NCI-H82 treated with DMSO at 0.1 percent for 48 hours (cell line): Measurements from ENCODE around the gene CT45A9.
"Not testable (repeated sequence)": the region's sequence is repeated elsewhere in the genome, so short reads cannot be mapped to it uniquely, and the experiment has no call there.

Source experiments
- DNase-seq: peaks from one replicate; lab custom pipeline; 2025; ENCODE audit not compliant: unreplicated experiment; lab: John Stamatoyannopoulos, UW

Gene CT45A9

DNA sequence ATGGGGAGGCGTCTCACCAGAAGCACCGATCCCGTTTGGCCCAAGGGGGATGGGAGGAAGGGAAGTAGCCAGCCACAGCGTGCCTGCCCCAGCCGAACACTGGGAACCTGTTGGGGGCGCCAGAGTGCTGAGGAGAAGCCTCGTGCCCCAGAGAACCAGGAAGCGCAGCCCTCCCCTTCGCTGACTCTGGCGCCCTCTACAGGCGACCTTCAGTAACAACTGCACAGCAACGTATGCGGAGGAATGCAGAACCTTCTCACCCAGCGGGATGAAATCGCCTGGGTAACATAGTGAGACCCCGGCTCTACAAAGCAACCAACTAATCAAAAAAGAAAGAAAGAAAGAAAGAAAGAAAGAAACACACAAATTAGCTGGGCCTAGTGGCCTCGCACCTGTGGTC lies at the start of gene CT45A9:
CT45A9 (minus strand) TSS at position 101 of the 400 bp plus-strand sequence. CDS start 3,751 bp downstream, outside the sequence.
- not testable (repeated sequence) for DNase-seq

DNA sequence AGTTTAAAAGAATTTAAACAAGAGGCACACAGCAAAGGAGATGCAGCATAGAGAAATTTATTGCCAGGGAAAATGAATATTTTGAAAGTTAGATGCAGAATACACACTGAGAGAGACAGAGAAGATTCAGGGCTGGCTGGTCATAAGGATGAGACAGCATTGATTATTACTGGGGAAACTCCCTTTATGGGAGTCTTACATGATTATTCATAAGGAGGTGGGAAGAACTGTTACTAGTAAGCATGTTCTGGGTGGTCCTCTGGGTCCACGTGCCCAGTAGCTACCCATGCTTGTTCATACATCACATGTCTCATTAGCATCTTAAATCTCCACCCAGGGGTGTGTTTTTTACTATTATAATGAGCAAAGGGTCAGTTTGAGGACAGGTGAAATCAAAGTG lies 48.9 kb upstream of the CT45A9 start:
- not testable (repeated sequence) for DNase-seq

DNA sequence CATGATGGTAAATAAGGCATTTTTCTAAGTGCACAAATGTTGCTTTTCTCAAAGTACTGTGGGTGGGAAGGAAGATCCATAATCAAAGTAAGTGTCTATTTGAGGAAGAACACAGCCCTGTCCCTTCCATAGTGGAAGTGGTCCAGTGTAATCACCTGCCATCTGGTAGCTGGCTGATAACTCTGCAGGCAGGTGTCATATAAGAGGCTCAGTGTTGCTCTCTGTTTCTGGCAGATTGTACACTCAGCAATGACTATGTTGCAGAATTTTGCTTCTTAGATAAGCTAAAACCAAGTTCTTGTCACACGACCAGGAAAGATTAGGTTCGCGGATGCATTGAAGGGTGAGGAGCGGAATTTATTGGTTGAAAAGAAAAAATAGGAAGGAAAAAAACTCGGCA lies 42.8 kb upstream of the CT45A9 start:
- no peak for DNase-seq

- DNase-seq: no peak
Measured at GRCh38 chrX:135910251-135910650, 38.6 kb upstream of the CT45A9 start.

DNA sequence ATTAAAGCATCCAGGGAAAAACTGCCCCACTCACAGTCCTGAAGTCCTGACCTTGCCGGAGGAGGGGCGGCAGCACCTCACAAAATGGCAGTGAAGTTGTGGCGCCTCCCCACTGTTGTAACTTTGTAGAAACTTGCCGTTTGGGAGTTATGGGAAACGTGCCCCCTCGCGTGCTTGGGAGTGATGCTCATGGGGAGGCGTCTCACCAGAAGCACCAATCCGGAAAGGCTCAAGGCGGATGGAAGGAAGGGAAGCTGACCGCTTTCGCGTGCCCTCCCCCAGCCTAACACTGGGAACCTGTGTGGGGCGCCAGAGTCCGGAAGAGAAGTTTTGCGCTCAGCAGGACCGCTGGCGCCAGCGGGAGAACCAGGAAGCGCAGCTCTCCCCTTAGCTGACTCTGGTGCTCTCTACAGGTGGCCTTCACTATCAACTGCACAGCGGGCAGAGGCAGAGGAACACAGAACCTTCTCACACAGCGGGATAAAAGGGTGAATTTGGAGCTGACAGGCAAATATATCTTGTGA lies 21.7 kb upstream of the CT45A9 start, which contains the start of the genes CT45A10 and SAGE1:
CT45A10 (minus strand) TSS at position 151 of the 524 bp plus-strand sequence. CDS start 8,100 bp downstream, outside the sequence.
SAGE1 (plus strand) TSS at position 423 of the 524 bp plus-strand sequence. CDS start 2,527 bp downstream, outside the sequence.
- DNase-seq: no peak

- DNase-seq: no peak
Measured at GRCh38 chrX:135892781-135893180, 21.2 kb upstream of the CT45A9 start.

DNA sequence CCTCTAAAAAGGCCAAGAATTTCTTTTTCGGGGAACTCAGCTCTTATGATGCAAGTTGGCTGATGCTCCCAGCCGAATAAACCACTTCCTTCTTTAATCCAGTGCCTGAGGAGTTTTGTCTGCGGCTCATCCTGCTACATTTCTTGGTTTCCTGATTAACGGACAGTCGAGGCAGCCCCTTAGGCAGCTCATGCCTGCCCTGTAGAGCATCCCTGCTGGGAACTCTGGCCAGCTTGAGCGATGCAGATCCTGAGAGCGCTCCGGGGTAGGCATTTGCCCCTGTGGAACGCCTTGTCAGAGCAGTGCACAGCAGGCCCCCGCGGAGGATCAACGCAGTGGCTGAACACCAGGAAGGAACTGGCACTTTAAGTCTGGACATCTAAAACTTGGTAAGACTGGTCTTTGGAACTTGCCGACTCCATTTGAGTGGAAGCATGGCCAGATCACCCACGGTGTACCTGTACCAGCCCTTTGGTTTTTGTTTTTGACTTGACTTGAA lies 18.5 kb upstream of the CT45A9 start:
- no peak for DNase-seq

- not testable (repeated sequence) for DNase-seq
Measured at GRCh38 chrX:135888976-135889375, 17.4 kb upstream of the CT45A9 start.

DNA sequence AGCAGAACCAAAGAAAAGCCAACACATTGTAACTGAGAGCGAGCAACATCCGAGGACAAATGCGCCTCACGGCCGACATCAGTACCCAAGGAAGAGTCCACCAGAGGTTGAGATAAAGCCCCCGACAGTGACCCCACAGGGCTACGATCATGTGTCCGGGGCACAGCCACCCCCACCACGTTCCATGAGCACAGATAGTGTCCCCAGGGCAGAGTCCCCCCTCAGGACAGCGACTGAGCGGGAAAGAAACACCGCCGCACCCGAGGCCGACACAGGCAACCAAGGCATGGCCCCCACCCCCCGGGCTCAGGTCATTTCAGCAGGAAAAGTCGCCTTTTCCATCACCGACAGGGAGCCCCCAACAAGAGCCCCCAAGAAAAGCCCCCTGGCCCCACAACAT lies 16.6 kb upstream of the CT45A9 start:
- not testable (repeated sequence) for DNase-seq

DNA sequence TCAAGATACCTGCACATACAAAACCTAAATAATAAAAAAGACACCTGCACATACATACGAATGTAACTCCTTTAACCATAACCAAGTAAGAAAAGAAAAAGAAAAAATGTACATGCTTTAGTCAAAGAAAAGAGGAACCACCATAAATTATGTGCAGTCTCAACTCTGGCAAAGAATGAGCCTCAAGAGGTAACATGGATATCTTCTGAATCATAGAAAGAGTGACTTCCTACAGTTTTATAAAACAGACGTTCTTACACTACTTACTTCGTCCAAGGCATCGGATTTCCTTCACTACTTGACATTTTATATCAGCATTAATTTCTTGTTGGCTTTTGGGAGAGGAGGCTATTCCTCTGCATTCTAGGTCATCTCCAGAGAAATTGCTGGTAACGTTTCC lies 11.1 kb upstream of the CT45A9 start:
- not testable (repeated sequence) for DNase-seq

DNA sequence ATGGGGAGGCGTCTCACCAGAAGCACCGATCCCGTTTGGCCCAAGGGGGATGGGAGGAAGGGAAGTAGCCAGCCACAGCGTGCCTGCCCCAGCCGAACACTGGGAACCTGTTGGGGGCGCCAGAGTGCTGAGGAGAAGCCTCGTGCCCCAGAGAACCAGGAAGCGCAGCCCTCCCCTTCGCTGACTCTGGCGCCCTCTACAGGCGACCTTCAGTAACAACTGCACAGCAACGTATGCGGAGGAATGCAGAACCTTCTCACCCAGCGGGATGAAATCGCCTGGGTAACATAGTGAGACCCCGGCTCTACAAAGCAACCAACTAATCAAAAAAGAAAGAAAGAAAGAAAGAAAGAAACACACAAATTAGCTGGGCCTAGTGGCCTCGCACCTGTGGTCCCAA lies 17.2 kb downstream of the CT45A9 start, which contains the start of gene CT45A8:
CT45A8 (minus strand) TSS at position 101 of the 400 bp plus-strand sequence. CDS start 3,755 bp downstream, outside the sequence.
- DNase-seq: not testable (repeated sequence)

- not testable (repeated sequence) for DNase-seq
Measured at GRCh38 chrX:135837180-135837579, 34.4 kb downstream of the CT45A9 start, which contains the start of gene CT45A7. CT45A7 (minus strand) TSS chrX:135837280; CDS start chrX:135833533, 3,747 bp downstream.

DNA sequence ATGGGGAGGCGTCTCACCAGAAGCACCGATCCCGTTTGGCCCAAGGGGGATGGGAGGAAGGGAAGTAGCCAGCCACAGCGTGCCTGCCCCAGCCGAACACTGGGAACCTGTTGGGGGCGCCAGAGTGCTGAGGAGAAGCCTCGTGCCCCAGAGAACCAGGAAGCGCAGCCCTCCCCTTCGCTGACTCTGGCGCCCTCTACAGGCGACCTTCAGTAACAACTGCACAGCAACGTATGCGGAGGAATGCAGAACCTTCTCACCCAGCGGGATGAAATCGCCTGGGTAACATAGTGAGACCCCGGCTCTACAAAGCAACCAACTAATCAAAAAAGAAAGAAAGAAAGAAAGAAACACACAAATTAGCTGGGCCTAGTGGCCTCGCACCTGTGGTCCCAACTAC lies 51.7 kb downstream of the CT45A9 start, which contains the start of gene CT45A2:
CT45A2 (minus strand) TSS at position 101 of the 400 bp plus-strand sequence. CDS start 3,747 bp downstream, outside the sequence.
- not testable (repeated sequence) for DNase-seq
